IMR-90 (cell line): Measurements from ENCODE around the gene LSM14A. TPM values are rescaled to one million over a fixed set of nuclear protein-coding genes. Genes with fewer than 3 reads are reported as not detected.

Source experiments
- polyA plus RNA-seq, 3 experiments: library from polyadenylated mRNA; depleted of rRNA; stranded (reverse); fragments of >200 nt; gene quantifications; 2 replicates each; pipeline ENCODE4 v1.2.3, GENCODE V29; 2012; ENCODE audit warnings: low replicate concordance in 1 of 3
- total RNA-seq: library from RNA; depleted of rRNA; stranded (reverse); fragments of >200 nt; gene quantifications from 2 replicates; pipeline ENCODE4 v1.2.3, GENCODE V29; 2012; rRNA removed

Gene LSM14A
- total and polyA plus RNA-seq, 2 of the 4 experiments (the other 2 are of a cell fraction) = 44.3 to 54.8 TPM

Other genes starting within 250 kb of the LSM14A start
- gene GARRE1, start 82.0 kb downstream of the LSM14A start, total RNA-seq = 13.8 and 15.0 TPM in 2 replicates
- gene GARRE1, start 82.0 kb downstream of the LSM14A start, polyA plus RNA-seq (2012; rRNA removed) = 16.9 and 21.5 TPM in 2 replicates
- gene GPI, start 192.7 kb downstream of the LSM14A start, total RNA-seq = 142 and 147 TPM in 2 replicates
- gene GPI, start 192.7 kb downstream of the LSM14A start, polyA plus RNA-seq (2012; rRNA removed) = 239 and 245 TPM in 2 replicates
- 10.6 and 12.2 TPM in 2 replicates for gene PDCD2L, start 231.9 kb downstream of the LSM14A start, total RNA-seq
- 12.1 and 13.0 TPM in 2 replicates for gene PDCD2L, start 231.9 kb downstream of the LSM14A start, polyA plus RNA-seq (2012; rRNA removed)